Measurements from ENCODE around the gene NKAIN2.

NKAIN2 gene

DNA sequence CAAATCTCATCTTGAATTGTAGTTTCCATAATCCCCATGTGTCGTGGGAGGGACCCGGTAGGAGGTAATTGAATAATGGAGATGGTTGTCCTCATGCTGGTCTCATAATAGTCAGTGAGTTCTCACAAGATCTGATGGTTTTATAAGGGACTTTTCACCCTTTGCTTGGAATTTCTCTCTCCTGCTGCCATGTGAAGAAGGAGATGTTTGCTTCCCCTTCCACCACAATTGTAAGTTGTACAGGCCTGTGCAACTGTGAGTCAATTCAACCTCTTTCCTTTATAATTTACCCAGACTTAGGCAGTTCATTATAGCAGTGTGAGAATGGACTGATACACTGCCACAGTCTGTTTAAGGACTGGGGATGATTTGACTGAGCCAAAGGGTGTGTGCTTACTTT, 44.7 kb downstream of the NKAIN2 start:
- Histone ChIP-seq H3K9me3 (no peaks in the 10 kb centered on the region), H3K4me1 (no peaks in the 10 kb centered on the region), H3K4me3 (no peak overlapping the region), H3K27ac (no peak overlapping the region), H3K36me3 (no peaks in the 10 kb centered on the region), H3K27me3 (no peaks in the 10 kb centered on the region)
- DNase-seq = no peak
- TF ChIP-seq, protein P1, sequence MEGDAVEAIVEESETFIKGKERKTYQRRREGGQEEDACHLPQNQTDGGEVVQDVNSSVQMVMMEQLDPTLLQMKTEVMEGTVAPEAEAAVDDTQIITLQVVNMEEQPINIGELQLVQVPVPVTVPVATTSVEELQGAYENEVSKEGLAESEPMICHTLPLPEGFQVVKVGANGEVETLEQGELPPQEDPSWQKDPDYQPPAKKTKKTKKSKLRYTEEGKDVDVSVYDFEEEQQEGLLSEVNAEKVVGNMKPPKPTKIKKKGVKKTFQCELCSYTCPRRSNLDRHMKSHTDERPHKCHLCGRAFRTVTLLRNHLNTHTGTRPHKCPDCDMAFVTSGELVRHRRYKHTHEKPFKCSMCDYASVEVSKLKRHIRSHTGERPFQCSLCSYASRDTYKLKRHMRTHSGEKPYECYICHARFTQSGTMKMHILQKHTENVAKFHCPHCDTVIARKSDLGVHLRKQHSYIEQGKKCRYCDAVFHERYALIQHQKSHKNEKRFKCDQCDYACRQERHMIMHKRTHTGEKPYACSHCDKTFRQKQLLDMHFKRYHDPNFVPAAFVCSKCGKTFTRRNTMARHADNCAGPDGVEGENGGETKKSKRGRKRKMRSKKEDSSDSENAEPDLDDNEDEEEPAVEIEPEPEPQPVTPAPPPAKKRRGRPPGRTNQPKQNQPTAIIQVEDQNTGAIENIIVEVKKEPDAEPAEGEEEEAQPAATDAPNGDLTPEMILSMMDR (IDR thresholded peaks at IDR 0.05) = no peak
- intact Hi-C loops (cut with DNase I; ENCODE audit: low total_unique reads) = no loop called here

DNA sequence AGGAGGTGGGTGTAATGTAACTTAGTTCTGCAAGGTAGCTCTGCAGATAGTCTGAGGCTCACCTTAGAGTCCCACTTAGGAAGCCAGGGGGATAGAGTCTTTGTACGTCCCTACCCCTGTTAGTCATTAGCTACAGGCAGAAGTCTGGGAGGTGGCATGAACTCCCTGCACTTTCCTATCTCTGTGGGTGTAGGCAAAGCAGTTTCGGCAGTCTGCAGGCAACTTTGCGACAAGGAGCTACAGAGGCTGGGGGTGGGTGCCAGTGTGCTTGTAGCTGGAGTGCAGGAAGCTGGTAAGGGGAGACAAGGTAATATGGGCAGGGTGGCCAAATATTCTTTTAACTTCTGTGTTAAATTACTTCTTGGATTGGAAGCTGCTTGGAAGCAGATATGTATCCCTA, 45.7 kb downstream of the NKAIN2 start:
- Histone ChIP-seq H3K4me1 (no peaks in the 10 kb centered on the region), H3K27ac (no peak overlapping the region), H3K36me3 (no peaks in the 10 kb centered on the region), H3K4me3 (no peak overlapping the region), H3K9me3 (no peaks in the 10 kb centered on the region), H3K27me3 (no peaks in the 10 kb centered on the region)
- TF ChIP-seq, protein P1 (IDR thresholded peaks at IDR 0.05) = no peak
- intact Hi-C loops (cut with DNase I; ENCODE audit: low total_unique reads) = no loop called here
- no peak for DNase-seq

DNA sequence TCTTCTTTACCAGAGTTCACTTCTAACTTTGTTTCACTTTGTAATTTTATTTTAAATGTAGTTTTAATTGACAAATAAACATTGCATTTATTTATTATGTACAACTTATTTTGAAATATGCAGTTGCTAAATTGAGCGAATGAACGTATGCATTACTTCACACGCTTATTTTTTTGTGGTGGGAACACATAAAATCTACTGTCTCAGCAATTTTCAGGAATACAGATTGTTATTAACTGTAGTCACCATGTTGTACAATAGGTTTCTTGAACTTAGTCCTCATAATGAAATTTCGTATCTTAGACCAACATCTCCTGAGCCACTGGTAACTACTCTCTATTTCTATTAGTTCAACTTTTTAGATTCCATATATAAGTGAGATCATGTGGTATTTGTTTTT, 46.9 kb downstream of the NKAIN2 start:
- intact Hi-C loops (cut with DNase I; ENCODE audit: low total_unique reads) = no loop called here
- Histone ChIP-seq H3K4me3 (no peak overlapping the region), H3K27me3 (no peaks in the 10 kb centered on the region), H3K9me3 (no peaks in the 10 kb centered on the region), H3K27ac (no peak overlapping the region), H3K36me3 (no peaks in the 10 kb centered on the region), H3K4me1 (no peaks in the 10 kb centered on the region)
- TF ChIP-seq, protein P1 (IDR thresholded peaks at IDR 0.05) = no peak
- no peak for DNase-seq

DNA sequence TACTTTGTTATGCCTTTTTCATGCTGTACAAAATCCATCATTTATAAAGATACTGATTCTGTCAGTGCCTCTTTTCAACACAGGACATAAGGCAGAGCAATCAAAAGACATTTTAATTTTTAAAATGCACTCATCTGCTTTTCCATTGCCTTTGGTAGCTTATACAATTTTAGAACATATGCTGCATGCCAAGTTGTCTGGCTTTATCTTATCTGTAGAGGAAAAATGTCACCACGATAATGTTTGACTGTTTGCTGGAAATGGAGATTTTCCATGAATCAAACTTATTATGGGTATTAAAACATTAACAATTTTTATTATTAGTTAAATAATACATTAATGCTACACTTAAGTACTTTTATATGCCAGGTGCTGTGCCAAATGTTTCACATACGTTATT, 50.5 kb downstream of the NKAIN2 start:
- no peaks in the 10 kb centered on the region for H3K4me1 ChIP-seq
- no peak overlapping the region for H3K27ac ChIP-seq
- no peaks in the 10 kb centered on the region for H3K9me3 ChIP-seq
- intact Hi-C loops (cut with DNase I; ENCODE audit: low total_unique reads) = no loop called here
- no peak overlapping the region for H3K4me3 ChIP-seq
- H3K27me3 ChIP-seq = no peaks in the 10 kb centered on the region
- TF ChIP-seq, protein P1 (IDR thresholded peaks at IDR 0.05) = no peak
- H3K36me3 ChIP-seq = no peaks in the 10 kb centered on the region
- DNase-seq = no peak

DNA sequence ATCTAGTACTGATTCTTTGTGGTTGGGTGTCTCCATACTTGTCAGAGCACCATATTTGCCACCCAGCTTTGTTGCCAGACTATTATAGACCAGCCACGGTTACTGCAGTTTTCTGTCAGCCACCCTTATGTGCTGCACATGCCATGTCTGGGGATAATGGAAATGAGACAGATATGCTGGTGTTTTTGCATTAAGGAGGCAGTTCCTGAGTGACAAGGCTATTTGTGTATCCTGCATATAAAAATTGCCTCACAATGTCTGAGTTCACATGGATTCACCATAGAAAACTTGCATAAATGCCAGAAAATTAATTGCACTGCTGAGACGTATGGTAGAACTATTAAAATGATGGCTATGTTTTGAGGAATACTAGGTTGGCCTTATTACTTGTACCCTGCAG, 51.8 kb downstream of the NKAIN2 start:
- no peak for DNase-seq
- intact Hi-C loops (cut with DNase I; ENCODE audit: low total_unique reads) = no loop called here
- no peaks in the 10 kb centered on the region for H3K27me3 ChIP-seq

DNA sequence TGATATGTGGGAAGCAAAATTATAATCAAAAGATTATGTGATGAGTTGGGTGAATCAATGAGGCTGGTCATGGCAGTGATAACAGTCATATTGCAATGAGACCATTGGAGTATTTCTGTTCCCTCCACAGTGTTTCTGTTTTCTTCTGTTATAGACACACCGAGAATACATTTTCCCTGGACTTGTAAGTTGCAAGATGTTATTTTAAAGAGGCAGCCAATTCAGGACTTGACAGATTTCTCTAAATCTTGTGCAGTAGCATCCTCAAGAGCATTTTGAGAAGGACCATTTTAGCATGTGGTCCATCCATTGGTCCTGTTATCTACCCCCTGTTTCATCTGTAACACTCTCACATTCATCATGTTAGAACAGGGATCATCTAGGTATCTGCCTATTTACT, 55.6 kb downstream of the NKAIN2 start:
- Histone ChIP-seq H3K27me3 (no peaks in the 10 kb centered on the region), H3K27ac (no peak overlapping the region), H3K36me3 (no peaks in the 10 kb centered on the region), H3K9me3 (no peaks in the 10 kb centered on the region), H3K4me1 (no peaks in the 10 kb centered on the region), H3K4me3 (no peak overlapping the region)
- TF ChIP-seq, protein P1 (IDR thresholded peaks at IDR 0.05) = no peak
- intact Hi-C loops (cut with DNase I; ENCODE audit: low total_unique reads) = no loop called here
- DNase-seq = no peak

More for the DNA sequence above, 51.8 kb downstream of the NKAIN2 start:
- Histone ChIP-seq H3K4me3 (no peak overlapping the region), H3K4me1 (no peaks in the 10 kb centered on the region), H3K27ac (no peak overlapping the region), H3K9me3 (no peaks in the 10 kb centered on the region), H3K36me3 (no peaks in the 10 kb centered on the region)
- TF ChIP-seq, protein P1 (IDR thresholded peaks at IDR 0.05) = no peak

Measured in tibial artery (tissue), 4 donors.